ENCODE results near the gene WFDC2. TPM values are rescaled to one million over a fixed set of nuclear protein-coding genes. Genes with fewer than 3 reads are reported as not detected.

The WFDC2 gene
- total and polyA plus RNA-seq, 2 experiments from 2014 or later: 12.6 to 99.1 TPM

DNA sequence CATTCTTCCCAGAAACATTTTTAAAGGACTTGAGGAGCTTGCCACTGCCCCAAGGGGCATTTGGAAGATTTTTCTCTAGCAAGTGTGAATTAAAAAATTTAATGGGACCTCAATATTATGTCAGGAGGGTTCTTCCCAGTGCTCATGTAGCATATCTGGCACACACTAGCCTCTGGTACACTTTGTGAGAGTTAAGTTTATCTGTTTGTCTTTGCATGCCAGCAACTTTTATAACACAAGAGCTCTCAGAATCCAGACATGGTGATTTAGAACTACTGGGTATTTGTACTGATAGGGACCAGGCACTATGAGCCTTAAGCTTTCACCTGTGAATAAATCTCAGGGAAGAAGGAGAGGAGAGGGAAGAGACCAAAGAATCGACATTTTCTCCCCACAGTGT lies 33.0 kb downstream of the WFDC2 start:
- Histone ChIP-seq H2AFZ (no peak overlapping the region), H3K27ac (no peak overlapping the region), H4K20me1 (ENCODE audit: insufficient read depth, poor library complexity, severe bottlenecking) (no peaks in the 10 kb centered on the region), H3K9me3 (ENCODE audit: low read depth) (no peaks in the 10 kb centered on the region), H3K9me2 (replicated peaks; ENCODE audit: insufficient read depth) (no peaks in the 10 kb centered on the region), H3K27me3 (no peaks in the 10 kb centered on the region), H3K4me1 (ENCODE audit: insufficient read depth) (no peaks in the 10 kb centered on the region), H3K36me3 (replicated peaks; ENCODE audit: insufficient read depth, low read depth) (no peaks in the 10 kb centered on the region), H3K4me3 (no peak overlapping the region), H3K4me2 (no peak overlapping the region), H3K79me2 (no peaks in the 10 kb centered on the region)
- WGBS (ENCODE audit: low lambda C conversion rate, missing lambda C conversion rate): 69% methylated on average over 1 of the region's 1 CpG
- TF ChIP-seq EZH2 (IDR thresholded peaks at IDR 0.05; ENCODE audit: borderline replicate concordance) (no peak), EZH2phosphoT487 (IDR thresholded peaks at IDR 0.05; ENCODE audit: low read depth, severe bottlenecking, unreplicated experiment) (no peak), CTCF (IDR thresholded peaks at IDR 0.05; ENCODE audit: poor library complexity) (no peak)
- no peak for DNase-seq (ENCODE audit: low spot score)

DNA sequence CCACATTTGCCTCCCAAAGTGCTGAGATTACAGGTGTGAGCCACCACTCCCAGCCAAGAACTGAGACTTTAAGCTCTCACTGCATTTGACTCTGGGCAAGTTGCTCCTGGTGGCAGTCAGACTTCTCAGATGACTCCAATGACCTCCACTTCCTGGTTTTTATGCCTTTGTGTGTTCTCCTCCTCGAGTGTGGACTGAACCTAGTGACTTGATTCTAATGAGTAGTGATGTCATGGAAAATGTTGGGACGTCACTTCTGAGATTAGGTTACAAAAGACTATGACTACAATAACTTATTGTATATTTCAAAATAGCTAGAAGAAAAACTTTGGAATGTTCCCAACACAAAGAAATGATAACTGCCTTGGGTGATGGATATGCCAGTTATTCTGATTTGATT lies 33.9 kb downstream of the WFDC2 start:
- Histone ChIP-seq H3K27ac (no peak overlapping the region), H3K4me3 (no peak overlapping the region), H3K9me3 (ENCODE audit: low read depth) (no peaks in the 10 kb centered on the region), H3K79me2 (no peaks in the 10 kb centered on the region), H3K4me1 (ENCODE audit: insufficient read depth) (no peaks in the 10 kb centered on the region), H3K27me3 (no peaks in the 10 kb centered on the region), H4K20me1 (ENCODE audit: insufficient read depth, poor library complexity, severe bottlenecking) (no peaks in the 10 kb centered on the region), H3K36me3 (replicated peaks; ENCODE audit: insufficient read depth, low read depth) (no peaks in the 10 kb centered on the region), H2AFZ (no peak overlapping the region), H3K4me2 (no peak overlapping the region), H3K9me2 (replicated peaks; ENCODE audit: insufficient read depth) (no peaks in the 10 kb centered on the region)
- 70% methylated on average over 2 of the region's 2 CpGs for WGBS (ENCODE audit: low lambda C conversion rate, missing lambda C conversion rate)
- no peak for DNase-seq (ENCODE audit: low spot score)
- TF ChIP-seq EZH2phosphoT487 (IDR thresholded peaks at IDR 0.05; ENCODE audit: low read depth, severe bottlenecking, unreplicated experiment) (no peak), CTCF (IDR thresholded peaks at IDR 0.05; ENCODE audit: poor library complexity) (no peak), EZH2 (IDR thresholded peaks at IDR 0.05; ENCODE audit: borderline replicate concordance) (no peak)

DNA sequence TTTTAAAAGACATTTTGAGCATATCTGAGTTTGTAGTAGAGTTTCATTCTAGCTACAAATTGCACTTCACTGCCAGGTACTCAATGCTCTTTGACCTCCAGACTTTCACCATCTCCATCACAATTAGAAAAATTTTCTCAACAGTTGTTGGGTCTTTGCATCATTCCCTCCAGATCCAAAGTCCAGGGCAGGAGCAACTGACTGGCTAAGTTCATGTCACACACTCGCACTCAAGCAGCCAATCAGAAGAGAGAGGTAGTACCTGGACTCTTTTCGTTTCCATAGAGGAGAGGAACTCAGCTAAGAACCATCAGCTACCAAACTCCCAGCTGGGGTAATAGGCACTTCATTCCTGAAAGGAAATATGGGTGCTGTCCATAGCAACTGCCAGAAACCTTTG lies 36.8 kb downstream of the WFDC2 start:
- Histone ChIP-seq H4K20me1 (ENCODE audit: insufficient read depth, poor library complexity, severe bottlenecking) (no peaks in the 10 kb centered on the region), H3K9me3 (ENCODE audit: low read depth) (no peaks in the 10 kb centered on the region), H3K4me2 (no peak overlapping the region), H3K36me3 (replicated peaks; ENCODE audit: insufficient read depth, low read depth) (no peaks in the 10 kb centered on the region), H3K4me1 (ENCODE audit: insufficient read depth) (no peaks in the 10 kb centered on the region), H2AFZ (no peak overlapping the region), H3K4me3 (no peak overlapping the region), H3K79me2 (no peaks in the 10 kb centered on the region), H3K9me2 (replicated peaks; ENCODE audit: insufficient read depth) (no peaks in the 10 kb centered on the region), H3K27me3 (no peaks in the 10 kb centered on the region), H3K27ac (no peak overlapping the region)
- 88% methylated on average over 2 of the region's 2 CpGs for WGBS (ENCODE audit: low lambda C conversion rate, missing lambda C conversion rate)
- DNase-seq (ENCODE audit: low spot score): no peak
- TF ChIP-seq CTCF (IDR thresholded peaks at IDR 0.05; ENCODE audit: poor library complexity): no peak
- no peak for TF ChIP-seq EZH2 (IDR thresholded peaks at IDR 0.05; ENCODE audit: borderline replicate concordance)
- TF ChIP-seq EZH2phosphoT487 (IDR thresholded peaks at IDR 0.05; ENCODE audit: low read depth, severe bottlenecking, unreplicated experiment): no peak

All from hepatocyte (in vitro differentiated cells).